IPS-18c (cell line): ENCODE measurements around the gene PCDH1.

Experiments used
- H3K4me3 ChIP-seq: 2 replicates; pipeline ENCODE4 v1.7.0; 2013; ENCODE audit warnings: low read depth, mild to moderate bottlenecking, low read length, moderate library complexity; ENCODE audit not compliant: insufficient read depth
- H3K9me3 ChIP-seq: one replicate; pipeline ENCODE4 v1.6.1; 2013; ENCODE audit warnings: mild to moderate bottlenecking, low read length, moderate library complexity; ENCODE audit not compliant: control insufficient read depth, insufficient read depth

PCDH1 gene

DNA sequence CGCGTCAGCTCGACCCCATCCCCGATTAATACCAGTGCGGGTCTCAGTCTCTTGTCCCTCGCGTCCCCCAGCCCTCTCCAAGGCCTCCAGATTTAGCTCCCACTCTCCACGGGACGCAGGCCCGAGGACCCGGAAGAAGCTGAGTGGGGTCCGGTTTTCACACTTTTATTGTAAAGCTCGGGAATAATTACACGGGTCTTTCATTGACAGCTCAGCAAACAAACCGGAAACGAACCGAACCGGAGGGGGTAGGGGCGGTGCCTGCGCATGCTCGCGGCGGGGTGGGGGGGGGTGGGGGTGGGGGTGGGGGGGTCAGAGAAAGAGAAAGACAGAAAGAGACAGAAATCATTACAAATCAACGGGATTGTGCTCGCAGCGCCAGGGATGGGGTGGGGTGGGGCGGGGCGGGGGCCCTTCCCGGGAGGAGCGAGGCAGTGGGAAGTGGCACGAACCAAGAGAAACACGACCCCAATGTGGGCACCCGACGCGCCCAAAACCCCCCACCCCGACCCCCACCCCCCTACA lies 27.9 kb downstream of the PCDH1 start:
- H3K9me3 ChIP-seq, result peaks cover 2% of the 10 kb centered on the region
- H3K4me3 ChIP-seq, result peak overlapping the region; percentile 90

DNA sequence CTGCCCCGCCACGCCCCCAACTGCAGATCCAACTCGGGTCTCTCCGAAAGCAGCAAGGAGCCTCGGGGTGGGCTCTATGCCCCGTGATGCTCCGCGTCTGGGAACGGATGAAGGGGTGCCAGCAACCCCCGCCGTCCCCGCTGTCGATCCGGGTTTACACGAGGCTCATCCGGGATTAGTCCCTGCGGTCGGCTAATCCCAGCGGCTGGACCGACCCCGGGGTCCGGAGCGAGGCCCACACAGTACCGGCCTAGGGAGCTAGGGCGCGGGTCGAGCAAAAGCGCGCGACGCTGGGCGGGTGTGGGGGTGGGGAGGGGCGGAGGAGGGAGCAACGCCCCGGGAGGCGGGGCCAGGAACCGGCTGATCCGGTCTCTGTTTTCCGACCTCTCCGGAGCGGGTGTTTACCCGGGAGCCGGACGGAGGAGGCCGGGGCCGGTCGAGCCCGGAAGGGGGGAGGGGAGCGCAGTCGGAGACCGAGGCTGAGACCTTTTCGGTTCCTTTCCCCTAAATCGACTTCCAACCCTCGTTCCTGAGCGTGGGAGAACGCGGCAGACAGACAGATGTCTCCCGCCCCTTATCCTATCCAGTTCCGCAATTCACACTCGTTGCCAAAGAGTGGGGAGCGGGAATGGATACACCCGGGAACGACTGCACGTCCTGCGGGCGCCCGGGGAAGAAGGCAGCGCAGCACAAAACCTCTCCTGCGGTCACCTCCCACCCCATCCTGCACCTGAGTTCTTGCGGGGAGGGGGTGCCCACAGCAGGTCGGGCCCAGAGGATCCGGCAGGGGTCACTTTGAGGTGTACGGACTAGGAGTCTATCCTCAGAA lies 28.6 kb downstream of the PCDH1 start:
- H3K9me3 ChIP-seq, result peaks cover 2% of the 10 kb centered on the region
- H3K4me3 ChIP-seq, result peak overlapping the region; percentile 90

DNA sequence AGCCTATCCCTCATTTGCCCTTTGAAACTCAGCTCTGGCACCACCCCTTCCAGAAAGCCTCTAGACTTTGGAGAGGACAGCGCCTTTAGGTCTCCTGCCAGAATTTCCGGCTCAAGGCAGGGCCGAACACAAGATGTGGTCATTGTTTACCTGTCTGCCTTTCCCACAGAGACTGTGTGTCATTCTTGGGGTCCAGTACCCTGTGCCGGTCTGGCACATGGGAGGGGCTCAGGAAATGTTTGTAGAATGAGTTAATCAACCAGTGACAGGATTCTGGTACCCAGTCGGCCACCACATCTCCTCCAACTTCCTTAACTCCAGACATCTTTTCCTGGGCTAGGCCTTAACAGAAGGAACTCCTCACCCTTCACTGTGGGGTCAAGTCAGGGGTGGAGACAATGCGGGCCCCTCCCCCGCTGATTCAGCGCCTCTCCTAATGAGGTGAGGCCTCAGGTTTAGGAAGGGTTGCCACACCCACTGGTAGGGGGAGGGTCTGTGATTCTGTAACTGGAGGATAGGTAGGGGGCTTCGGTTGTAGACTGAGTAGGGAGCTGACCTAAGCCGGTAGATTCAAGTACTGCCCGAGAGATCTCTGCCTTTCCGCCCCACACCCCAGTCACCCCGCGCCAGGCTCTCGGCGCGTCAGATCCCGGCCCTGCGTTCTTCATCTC lies 29.3 kb downstream of the PCDH1 start:
- H3K4me3 ChIP-seq, result peak overlapping the region; percentile 90
- H3K9me3 ChIP-seq, result peaks cover 2% of the 10 kb centered on the region

DNA sequence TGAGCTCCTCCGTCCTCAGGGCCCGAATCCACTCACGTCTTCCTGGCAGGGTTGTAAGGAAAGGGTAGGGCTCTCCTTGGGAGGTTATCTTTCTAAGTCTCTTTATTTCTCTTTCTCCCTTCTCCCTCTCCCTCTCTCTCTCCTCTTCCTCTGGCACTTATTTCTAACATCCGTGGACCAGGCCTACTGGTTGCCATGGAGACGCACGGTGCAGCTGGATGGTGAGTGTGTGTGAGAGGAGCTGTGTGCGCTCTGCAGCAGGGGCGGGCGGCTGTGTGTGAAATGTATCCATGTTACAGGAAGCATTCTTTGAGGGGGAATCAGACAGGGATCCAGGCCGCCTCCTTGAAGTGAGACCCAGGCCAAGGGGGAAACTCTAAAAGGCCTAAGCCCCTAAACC lies 32.2 kb downstream of the PCDH1 start:
- Histone ChIP-seq H3K4me3 (no peak overlapping the region), H3K9me3 (peaks cover 2% of the 10 kb centered on the region)

DNA sequence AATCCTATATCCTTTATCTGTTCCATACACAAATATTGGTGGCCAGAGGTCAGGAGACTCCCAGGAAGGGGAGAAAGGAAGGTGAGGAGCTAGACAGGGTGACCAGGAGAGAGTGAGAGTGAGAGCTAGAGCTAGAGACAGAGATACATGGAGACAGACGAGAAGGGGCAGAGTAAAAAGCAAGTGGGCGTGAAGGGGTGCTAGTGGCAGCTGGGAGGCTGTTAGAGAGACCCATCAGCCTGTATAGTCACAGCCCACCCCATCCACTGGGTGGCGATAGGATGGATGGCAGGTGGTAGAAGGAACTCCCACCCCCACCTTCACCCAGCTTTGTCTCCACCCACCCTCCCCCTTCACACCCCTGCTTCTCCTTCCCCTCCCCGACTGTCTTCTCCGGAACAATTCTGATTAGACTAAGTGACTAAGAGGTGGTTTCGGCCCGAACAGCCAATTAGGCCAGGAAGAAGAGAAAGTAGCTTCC lies 32.8 kb downstream of the PCDH1 start:
- no peak overlapping the region for H3K4me3 ChIP-seq
- H3K9me3 ChIP-seq, result peaks cover 2% of the 10 kb centered on the region

DNA sequence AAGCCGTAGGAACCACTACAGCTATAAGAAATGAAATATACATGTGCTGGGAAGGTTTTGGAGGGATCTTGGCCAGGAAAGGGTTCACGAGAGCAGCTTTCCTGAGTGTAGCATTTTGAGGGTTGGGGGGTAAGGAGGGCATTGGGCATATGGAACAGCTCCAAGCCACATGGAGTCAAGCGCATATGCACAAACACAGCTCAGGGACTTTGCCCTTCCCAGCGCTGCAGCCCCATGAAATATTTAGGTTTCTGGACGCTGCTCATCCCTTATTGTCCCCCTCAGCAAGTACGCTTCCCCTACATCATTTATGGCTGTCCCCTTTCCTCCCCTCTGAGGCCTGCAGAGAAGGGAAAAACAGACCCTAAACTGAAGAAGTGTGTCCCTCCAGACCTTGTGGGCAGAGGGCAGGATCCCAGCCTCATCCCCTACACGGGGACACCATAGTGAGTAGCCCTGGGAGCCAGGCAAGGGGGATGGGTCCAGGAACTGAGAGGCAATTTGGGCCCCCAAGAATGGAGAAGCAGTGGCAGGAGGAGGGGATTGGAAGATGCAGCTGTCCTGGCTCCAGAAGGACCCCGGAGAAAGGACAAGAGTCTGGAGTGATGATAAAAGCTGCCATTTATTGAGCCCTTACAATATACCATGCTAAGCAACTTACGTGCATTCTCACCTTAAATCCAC lies 33.7 kb downstream of the PCDH1 start:
- Histone ChIP-seq H3K9me3 (no peaks in the 10 kb centered on the region), H3K4me3 (no peak overlapping the region)

DNA sequence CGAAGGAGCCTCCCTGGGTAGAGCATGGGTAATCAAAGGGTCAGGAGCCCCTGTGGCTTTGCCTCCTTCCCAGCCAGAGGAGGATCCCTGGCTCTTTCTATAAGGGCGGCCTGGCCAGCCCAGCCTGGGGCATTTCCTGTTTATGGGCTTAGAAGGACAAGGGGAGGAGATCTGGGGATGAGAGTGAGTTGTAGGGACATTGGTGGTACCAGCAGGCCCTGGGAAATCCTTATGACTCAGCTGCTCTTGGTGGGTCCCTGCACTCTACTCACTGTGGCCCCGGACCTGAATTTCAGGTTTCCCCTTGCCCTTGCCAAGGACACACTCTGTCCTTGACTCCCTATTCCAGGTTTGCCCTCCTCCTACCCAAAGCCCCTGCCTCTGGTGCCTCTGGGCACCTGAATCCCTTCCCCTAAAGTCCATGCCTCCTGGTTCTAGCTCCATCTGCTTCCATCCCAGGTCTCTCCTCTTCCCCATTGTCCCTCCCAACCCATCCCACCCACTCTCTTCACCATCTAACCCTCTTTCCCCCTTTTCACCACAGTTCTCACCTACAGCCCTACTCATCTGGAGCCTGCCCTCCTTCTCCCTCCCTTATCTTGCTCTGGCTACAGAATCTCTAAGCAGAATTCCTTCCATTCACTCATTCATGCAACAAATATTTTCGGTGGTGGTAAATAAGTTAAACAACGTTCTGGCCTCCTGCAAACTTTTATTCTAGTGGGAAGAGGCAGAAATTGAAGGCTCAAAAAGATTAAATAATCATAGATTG lies 34.9 kb downstream of the PCDH1 start:
- Histone ChIP-seq H3K9me3 (no peaks in the 10 kb centered on the region), H3K4me3 (no peak overlapping the region)

DNA sequence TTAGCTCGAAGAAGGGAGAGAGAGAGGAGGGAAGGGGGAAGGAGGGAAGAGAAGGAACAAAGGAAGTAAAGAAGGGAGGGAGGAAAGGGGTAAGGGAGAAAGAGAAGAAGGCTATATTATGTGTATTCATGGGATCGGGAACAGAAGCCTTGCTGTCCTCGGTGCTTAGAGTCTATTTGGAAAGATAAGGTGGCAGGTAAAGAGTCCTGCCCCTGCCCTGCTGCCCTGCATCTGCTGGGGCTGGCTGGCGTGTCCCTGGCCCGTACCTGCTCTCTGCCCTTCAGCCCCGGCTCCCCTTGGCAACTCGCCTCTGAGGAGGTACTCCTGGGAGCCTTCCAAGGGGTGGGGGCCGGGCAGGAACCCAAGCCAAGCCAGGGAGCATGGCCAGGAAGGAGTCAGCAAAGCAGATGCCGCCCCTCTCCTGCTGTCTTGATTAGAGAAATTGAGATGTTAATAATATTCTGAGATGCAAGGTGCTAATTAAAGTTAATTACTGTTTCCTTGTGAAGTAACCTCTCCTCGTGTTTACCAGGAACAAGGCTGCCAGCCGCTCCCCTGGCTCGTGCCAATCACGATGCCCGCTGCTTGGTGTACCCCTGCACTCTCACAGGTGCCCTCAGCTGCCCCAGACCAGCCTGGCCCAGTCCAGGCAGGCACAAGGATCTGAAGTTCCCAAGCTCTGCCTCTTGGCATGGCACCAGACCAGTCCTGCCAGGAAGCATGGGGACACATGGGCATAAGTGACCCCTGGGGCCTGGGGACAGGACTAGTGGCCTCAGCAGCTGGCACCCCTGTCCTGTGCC lies 36.6 kb downstream of the PCDH1 start:
- H3K9me3 ChIP-seq, result no peaks in the 10 kb centered on the region
- H3K4me3 ChIP-seq, result peak overlapping the region; percentile 15; the same call in 1 of the 2 replicates

DNA sequence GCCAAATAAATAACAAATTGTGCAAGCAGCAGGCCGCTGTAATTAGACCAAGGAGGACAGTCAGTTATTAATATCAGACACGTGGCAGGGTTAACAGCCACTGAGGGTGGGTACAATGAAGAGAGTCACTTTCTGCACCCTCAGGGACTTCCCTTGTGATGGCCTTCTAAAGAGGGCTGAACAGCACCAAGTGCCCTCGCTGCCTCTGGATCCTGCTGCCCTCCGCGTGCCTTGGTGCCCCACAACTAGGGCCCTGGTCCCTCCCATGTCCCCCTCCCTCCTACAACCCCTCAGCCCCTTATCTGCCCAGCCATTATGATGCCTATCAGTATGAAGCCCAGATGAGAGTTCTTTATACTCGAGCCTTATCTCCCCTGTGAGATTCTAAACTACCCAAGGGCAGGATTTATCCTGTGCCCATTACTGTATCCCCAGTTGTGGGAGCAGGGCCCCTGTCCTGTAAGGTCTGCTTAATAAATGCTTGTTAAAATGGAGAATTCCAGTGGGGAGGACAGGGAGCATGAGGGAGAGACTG lies 37.3 kb downstream of the PCDH1 start:
- Histone ChIP-seq H3K4me3 (no peak overlapping the region), H3K9me3 (no peaks in the 10 kb centered on the region)

DNA sequence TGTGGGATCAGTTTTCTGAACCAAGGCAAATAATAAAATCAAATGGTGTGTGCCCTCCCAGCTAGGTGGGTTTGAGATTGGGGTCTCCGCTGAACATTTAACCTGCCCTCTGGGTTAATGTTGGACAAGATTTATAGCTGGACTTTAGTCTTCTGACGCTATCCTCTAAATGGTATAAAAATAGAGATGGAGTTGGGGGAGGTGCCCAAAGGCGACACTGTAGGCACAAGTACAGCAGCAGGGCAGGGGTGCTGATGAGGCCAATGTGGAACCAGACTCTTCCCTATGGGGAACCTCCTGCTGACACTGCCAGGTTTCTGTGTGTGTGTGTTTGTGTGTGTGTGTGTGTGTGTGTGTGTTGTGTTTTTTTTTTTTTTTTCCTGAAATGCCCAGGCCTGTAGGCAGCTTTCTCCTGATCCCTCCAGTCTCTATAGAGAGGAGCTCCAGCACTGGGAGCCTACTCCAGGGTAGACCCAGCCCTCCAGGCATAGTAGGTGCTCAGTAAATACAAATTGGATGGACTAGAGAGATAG lies 37.9 kb downstream of the PCDH1 start:
- no peak overlapping the region; the same call in 1 of the 2 replicates for H3K4me3 ChIP-seq
- no peaks in the 10 kb centered on the region for H3K9me3 ChIP-seq

DNA sequence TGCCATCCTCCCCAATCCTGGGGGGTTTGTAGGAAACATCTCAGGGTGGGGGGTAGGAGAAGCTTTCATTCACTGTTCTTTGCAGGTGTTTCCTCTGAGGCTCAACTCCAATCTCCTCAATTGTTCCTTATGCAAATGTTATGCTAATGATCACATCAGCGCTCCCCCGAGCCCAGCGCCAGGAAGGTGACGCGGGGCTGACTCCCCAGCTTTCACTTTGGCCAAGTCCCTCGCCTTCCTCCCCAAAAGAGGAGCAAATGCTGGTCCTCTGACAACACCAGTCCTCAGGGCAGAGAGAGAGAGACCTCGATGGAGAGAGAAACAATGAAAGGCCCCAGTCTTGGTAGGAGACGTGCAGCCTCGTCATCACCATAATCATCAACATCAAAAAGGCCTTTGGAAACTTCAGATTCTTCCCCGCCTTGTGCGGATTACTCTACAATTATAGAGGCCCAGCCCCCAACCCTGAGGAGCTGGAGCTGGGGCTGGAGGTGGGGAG lies 39.1 kb downstream of the PCDH1 start:
- no peaks in the 10 kb centered on the region for H3K9me3 ChIP-seq
- H3K4me3 ChIP-seq, result no peak overlapping the region

DNA sequence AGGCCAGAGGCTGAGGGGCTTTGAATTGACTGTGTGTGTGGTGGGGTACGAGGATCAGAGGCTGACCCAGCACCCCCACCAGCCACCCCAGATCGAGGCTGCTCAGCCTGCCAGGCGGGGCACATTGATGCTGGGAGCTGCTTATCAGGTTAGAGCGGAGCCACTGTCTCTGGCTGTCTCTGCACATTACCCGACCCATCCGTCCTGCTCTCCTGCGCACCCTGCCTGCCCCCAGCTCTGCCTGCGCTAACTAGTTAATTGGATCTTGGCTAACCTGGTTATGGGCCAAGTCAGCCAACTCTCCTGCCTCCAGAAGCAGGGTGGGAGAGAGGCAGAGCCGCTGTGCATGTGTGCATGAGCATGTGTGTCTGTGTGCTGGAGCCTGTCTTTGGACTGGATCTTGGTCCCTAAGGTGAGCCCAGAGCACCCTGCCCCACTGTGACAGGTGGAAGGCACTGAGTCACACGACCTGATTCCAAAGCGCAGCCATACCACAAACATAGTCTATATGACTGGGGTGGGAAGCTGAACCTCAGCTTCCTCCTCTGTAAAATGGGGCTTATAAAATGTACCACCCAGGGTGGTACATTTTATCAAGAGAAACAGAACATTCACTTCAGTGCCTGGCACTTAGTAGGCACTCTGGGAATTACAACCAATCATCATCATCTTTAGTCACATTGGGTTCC lies 39.7 kb downstream of the PCDH1 start:
- no peaks in the 10 kb centered on the region for H3K9me3 ChIP-seq
- H3K4me3 ChIP-seq, result peak overlapping the region; percentile 2; the same call in 1 of the 2 replicates

DNA sequence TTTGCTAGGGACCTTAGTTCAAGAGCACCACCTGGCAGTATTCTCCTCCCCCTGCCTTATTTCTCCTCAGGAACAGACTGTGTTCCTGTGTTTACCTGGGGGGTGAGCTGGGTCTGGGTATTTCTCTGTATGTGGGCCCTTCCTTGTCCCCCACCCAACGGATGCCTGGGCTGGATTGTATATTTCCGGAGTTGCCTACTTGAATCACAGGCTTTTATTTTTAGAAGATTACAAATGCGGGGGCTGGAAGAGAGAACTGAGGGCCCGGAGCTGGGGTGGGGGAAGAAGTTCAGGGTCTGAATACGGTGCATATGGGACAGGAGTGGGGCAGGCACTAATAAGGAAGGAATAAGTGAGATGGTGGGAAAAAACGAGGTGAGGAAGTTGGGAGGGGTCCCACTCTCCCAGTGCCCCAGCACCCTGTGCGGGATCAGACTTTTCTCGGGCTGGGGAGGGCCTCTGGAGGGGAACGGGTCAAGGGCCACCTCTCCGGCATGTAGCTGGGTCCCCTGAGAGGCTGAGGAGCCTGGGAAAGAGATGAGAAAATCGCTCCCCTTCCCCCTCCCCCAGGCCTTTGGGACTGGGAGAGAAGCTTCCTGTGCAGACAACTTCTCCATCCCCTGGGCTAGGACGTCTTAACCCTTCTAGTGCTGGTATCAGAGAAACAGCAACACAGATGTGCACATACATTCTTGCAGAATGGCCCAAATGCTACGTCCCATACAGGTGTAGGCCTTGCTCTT lies 42.1 kb downstream of the PCDH1 start:
- Histone ChIP-seq H3K4me3 (no peak overlapping the region), H3K9me3 (no peaks in the 10 kb centered on the region)

DNA sequence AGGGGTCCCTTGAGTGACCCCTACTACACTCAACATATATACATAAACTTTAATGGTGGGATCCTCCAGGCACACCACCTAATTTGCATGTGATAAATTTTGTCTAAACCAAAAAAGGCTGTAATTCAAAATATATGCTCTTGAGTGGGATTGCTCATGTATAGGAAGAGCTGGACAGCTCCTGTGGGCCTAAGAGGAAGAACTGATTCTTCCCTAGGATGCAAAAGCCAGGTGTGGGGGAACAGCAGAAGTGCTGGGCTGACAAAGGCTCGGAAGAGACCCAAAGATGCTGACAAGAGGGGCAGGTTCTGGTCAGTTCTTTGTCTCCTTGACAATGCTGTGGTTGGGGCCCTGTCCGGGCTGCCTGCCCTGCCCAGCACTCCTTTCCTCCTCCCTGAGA lies 43.9 kb downstream of the PCDH1 start:
- Histone ChIP-seq H3K4me3 (no peak overlapping the region), H3K9me3 (no peaks in the 10 kb centered on the region)

DNA sequence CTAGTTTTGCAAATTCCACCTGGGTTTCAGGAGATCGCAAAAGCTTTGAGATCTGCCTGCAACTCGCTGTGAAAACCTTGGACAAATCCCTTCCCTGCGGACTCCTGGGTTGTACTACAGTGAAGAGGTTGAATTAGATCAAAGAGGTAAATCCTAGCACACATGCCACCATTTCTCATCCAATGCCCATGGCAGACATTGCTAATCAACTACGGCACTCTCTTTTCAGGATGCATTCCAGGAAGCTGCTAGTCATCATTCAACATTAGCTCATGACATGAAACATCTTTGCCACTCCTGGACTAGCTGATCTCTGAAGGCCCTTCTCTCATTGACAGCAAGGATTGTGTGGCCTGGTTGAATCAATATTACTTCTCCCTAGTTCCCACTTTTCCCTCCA lies 46.1 kb downstream of the PCDH1 start:
- Histone ChIP-seq H3K4me3 (no peak overlapping the region), H3K9me3 (no peaks in the 10 kb centered on the region)
